HUES6 (cell line): ENCODE data around the gene ZBED3.
A peak's percentile ranks its signal among the peaks of the same experiment; 100 is the strongest.
"Not testable (repeated sequence)": the region's sequence is repeated elsewhere in the genome, so short reads cannot be mapped to it uniquely, and the experiment has no call there.

ENCODE experiments used
- H3K27ac ChIP-seq: 2 replicates; pipeline ENCODE4 v1.7.0; 2013; ENCODE audit warnings: low read depth, mild to moderate bottlenecking, low read length, inconsistent platforms
- H3K27me3 ChIP-seq: 2 replicates; pipeline ENCODE4 v1.6.1; 2013; ENCODE audit warnings: low read length; ENCODE audit not compliant: control insufficient read depth, insufficient read depth
- H3K36me3 ChIP-seq: 2 replicates; pipeline ENCODE4 v1.6.1; 2013; ENCODE audit warnings: low read length; ENCODE audit not compliant: control insufficient read depth, insufficient read depth
- H3K4me1 ChIP-seq: 2 replicates; pipeline ENCODE4 v1.6.1; 2013; ENCODE audit warnings: low read length; ENCODE audit not compliant: control insufficient read depth, insufficient read depth
- H3K4me3 ChIP-seq: 2 replicates; pipeline ENCODE4 v1.5.1; 2013; ENCODE audit warnings: low read depth, low read length
- H3K9ac ChIP-seq: one replicate; pipeline ENCODE4 v1.6.1; 2013; ENCODE audit warnings: mild to moderate bottlenecking, low read length
- H3K9me3 ChIP-seq: 2 replicates; pipeline ENCODE4 v1.6.1; 2013; ENCODE audit warnings: low read depth, low read length; ENCODE audit not compliant: control insufficient read depth, insufficient read depth

ZBED3 gene, protein sequence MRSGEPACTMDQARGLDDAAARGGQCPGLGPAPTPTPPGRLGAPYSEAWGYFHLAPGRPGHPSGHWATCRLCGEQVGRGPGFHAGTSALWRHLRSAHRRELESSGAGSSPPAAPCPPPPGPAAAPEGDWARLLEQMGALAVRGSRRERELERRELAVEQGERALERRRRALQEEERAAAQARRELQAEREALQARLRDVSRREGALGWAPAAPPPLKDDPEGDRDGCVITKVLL

DNA sequence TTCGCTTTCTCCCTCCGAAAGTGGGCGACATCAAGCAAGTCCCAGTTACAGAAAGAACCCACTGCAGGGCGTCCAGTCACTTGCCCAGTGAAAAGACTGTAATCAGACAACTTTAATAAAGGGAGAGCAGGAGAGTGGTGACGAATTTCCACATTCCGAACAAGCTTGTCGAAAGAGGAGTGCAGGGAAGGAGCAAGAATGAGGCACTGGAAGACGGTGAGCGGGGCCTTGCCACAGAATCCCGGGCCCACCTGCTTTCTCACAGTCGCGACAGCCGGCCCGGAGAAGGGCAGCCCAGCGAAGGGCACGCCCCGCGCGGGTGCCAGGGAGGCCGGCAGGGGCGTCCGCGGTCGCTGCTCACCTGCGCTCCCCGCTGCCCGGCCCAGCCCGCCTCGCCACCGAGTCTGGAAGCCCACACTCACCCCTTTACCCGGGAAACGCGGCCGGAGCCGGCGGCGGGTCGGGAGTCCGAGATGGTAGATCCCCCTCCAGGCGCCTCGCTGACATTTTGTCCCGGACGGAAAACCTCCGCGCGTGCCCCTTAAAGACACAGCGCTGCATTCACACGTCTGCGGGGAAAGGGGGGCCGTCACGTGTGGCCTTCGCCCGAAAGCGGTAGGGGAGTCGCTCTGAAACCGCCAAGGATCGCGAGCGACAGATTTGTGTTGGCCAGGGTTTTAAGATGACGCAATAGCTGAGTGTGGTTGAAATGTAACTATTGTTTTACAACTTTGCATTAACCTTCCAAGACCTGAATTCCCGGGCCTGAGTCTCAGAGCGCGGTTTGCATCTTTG is at the start of gene ZBED3:
Gene ZBED3 (minus strand): TSS at position 597 of the 795 bp plus-strand sequence. CDS start 9,407 bp downstream, outside the sequence.
- Histone ChIP-seq H3K4me1 (peaks cover 16% of the 10 kb centered on the region), H3K4me3 (peak within 1 kb of the TSS; percentile 85), H3K36me3 (no peaks in the 10 kb centered on the region), H3K9ac (peak within 1 kb of the TSS; percentile 96), H3K27me3 (no peaks in the 10 kb centered on the region), H3K9me3 (no peaks in the 10 kb centered on the region), H3K27ac (peak within 1 kb of the TSS; percentile 73)

- Histone ChIP-seq H3K27ac (no peak overlapping the region), H3K36me3 (no peaks in the 10 kb centered on the region), H3K9me3 (no peaks in the 10 kb centered on the region), H3K4me3 (no peak overlapping the region), H3K9ac (no peak overlapping the region), H3K27me3 (no peaks in the 10 kb centered on the region), H3K4me1 (no peaks in the 10 kb centered on the region)
Observed at GRCh38 chr5:77133061-77133758, 46.1 kb upstream of the ZBED3 start.

GRCh38 chr5:77131361-77131760 is 44.3 kb upstream of the ZBED3 start:
- Histone ChIP-seq H3K9ac (no peak overlapping the region), H3K27ac (no peak overlapping the region), H3K4me1 (no peaks in the 10 kb centered on the region), H3K36me3 (no peaks in the 10 kb centered on the region), H3K27me3 (no peaks in the 10 kb centered on the region), H3K4me3 (no peak overlapping the region), H3K9me3 (no peaks in the 10 kb centered on the region)

GRCh38 chr5:77129391-77129990 is 42.4 kb upstream of the ZBED3 start:
- Histone ChIP-seq H3K27ac (no peak overlapping the region), H3K9ac (no peak overlapping the region), H3K4me1 (no peaks in the 10 kb centered on the region), H3K27me3 (no peaks in the 10 kb centered on the region), H3K36me3 (no peaks in the 10 kb centered on the region), H3K9me3 (no peaks in the 10 kb centered on the region), H3K4me3 (no peak overlapping the region)

DNA sequence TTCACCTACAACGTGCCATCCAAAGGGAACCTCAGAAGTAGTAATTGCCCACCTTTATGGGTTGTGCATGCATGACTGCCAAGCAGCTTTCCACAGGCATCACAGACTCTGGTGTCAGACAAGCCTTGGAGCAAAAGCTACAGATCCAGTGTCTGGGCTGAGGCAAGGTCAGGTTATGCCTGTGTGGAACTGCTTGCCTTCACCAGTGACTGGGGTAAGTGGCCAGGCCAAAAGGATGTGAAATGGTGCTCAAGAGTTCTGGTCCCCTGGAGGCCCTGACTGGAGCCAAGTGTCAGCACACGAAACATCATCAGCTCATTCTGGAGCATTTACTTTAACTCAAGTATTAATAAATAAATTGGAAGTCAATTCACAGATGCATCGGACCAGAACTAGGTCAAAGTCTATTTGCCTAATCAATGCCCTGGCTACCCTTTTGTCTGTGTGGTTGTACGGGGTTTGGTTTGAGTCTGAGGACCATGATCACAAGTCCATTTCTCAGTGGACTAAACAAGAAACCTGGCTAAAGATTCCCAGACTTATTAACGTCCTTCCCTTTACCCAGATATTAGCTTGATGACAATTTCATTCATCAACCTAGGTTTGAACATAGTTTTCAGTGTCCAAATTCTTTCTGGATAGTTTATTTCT is 41.5 kb upstream of the ZBED3 start:
- H3K9me3 ChIP-seq = no peaks in the 10 kb centered on the region
- H3K4me3 ChIP-seq = no peak overlapping the region
- no peaks in the 10 kb centered on the region for H3K36me3 ChIP-seq
- H3K9ac ChIP-seq = no peak overlapping the region
- no peak overlapping the region for H3K27ac ChIP-seq
- no peaks in the 10 kb centered on the region for H3K27me3 ChIP-seq
- no peaks in the 10 kb centered on the region for H3K4me1 ChIP-seq

DNA sequence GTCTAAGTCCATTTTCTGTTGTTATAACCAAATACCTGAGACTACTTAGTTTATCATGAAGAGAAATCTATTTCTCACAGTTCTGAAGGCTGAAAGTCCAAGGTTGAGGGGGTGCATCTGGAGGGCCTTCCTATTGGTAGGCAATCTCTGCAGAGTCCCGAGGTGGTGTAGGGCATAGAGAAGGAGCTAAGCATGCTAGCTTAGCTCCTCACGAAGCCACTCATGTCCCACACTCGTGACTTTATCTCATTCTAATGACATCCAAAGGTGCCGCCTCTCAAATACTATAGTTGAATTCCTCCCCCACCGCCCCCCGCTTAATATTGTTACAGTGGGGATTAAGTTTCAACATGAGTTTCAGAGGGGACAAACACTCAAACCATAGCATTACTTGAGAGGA is 36.0 kb upstream of the ZBED3 start:
- no peaks in the 10 kb centered on the region for H3K27me3 ChIP-seq
- H3K27ac ChIP-seq = no peak overlapping the region
- H3K9me3 ChIP-seq = no peaks in the 10 kb centered on the region
- no peak overlapping the region for H3K4me3 ChIP-seq
- H3K4me1 ChIP-seq = no peaks in the 10 kb centered on the region
- H3K9ac ChIP-seq = no peak overlapping the region
- peaks cover 2% of the 10 kb centered on the region; the same call in 1 of the 2 replicates for H3K36me3 ChIP-seq

DNA sequence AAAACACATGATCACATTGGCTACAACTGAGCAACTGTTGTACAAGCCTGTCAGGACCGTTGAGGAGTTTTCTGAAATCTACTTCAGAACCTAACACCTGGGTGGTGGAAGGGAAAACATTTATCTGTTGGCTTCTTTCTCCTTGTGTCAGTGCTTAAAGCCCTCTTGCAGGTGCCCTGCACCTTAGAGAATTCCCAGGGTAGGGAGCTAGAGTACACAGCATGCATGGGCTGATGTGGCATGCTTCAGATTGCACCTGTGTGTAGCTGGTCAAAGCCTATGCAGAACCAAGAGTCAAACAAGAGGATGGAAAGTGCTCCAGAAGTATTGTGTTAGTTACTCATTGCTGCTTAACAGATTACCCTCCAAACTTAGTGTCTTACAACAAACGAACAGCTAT is 33.6 kb upstream of the ZBED3 start:
- Histone ChIP-seq H3K27me3 (no peaks in the 10 kb centered on the region), H3K27ac (no peak overlapping the region), H3K9ac (no peak overlapping the region), H3K9me3 (no peaks in the 10 kb centered on the region), H3K36me3 (peaks cover 2% of the 10 kb centered on the region; the same call in 1 of the 2 replicates), H3K4me1 (no peaks in the 10 kb centered on the region), H3K4me3 (no peak overlapping the region)

GRCh38 chr5:77120086-77120485 is 33.0 kb upstream of the ZBED3 start:
- H3K4me3 ChIP-seq = no peak overlapping the region
- no peak overlapping the region for H3K27ac ChIP-seq
- no peaks in the 10 kb centered on the region for H3K4me1 ChIP-seq
- H3K36me3 ChIP-seq = peaks cover 2% of the 10 kb centered on the region; the same call in 1 of the 2 replicates
- H3K27me3 ChIP-seq = no peaks in the 10 kb centered on the region
- no peaks in the 10 kb centered on the region for H3K9me3 ChIP-seq
- H3K9ac ChIP-seq = no peak overlapping the region

DNA sequence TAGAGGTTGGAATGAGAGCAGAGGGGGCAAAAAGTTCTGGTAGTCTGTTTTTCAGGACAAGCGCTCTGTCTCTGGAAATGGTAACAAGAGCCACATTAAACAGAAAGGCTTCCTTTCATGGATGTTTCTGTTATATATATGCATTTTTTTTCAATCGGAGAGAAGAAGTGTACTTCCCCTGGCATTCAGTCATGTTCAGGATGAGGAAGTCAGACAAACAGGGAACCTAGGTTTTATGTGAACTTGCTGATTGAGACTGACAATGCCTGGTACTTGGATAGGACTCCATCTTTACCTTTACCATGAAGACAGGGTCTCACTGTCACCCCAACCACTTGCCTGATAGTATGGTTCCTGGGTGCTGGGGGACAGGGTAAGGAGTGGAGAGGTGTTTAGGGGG is 30.1 kb upstream of the ZBED3 start:
- peaks cover 2% of the 10 kb centered on the region; the same call in 1 of the 2 replicates for H3K36me3 ChIP-seq
- no peaks in the 10 kb centered on the region for H3K27me3 ChIP-seq
- H3K4me1 ChIP-seq = no peaks in the 10 kb centered on the region
- H3K4me3 ChIP-seq = no peak overlapping the region
- no peaks in the 10 kb centered on the region for H3K9me3 ChIP-seq
- H3K9ac ChIP-seq = no peak overlapping the region
- H3K27ac ChIP-seq = no peak overlapping the region

DNA sequence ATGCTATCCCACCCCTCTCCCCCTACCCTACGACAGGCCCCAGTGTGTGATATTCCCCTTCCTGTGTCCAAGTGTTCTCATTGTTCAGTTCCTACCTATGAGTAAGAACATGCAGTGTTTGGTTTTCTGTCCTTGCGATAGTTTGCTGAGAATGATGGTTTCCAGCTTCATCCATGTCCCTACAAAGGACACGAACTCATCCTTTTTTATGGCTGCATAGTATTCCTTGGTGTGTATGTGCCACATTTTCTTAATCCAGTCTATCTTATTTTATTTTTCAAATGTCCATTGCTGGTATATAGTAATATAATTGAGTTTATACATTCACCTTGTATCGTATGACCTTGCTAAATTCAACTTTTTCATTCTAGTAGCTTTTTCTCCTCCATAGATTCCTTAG is 19.9 kb upstream of the ZBED3 start:
- not testable (repeated sequence) for H3K27me3 ChIP-seq, H3K27ac ChIP-seq, H3K4me3 ChIP-seq, H3K36me3 ChIP-seq, H3K9me3 ChIP-seq, H3K4me1 ChIP-seq, H3K9ac ChIP-seq
